OCI-LY7 (cell line): ENCODE results near the gene TNS3. TPM values are rescaled to one million over a fixed set of nuclear protein-coding genes. Genes with fewer than 3 reads are reported as not detected.

ENCODE experiments used
- BruUV-seq: library from RNA; stranded (reverse); fragments of 400-500 nt; replicated peaks from 2 replicates; lab custom pipeline; 2021; lab: Mats Ljungman, UMichigan
- CTCF ChIA-PET: fragments of 300-600 bp; sonication (Branson Sonifier 250); formaldehyde crosslinking; loops from one replicate; lab custom pipeline; 2022; ENCODE audit warnings: antibody characterized with exemption; ENCODE audit not compliant: unreplicated experiment; lab: Charles Lee
- POLR2A ChIA-PET: fragments of 300-600 bp; sonication (Branson Sonifier 250); formaldehyde crosslinking; loops from one replicate; lab custom pipeline; 2022; ENCODE audit warnings: antibody characterized with exemption; lab: Charles Lee
- DNase-seq: peaks from one replicate; pipeline ENCODE4 v3.0.0-alpha.2; 2015; ENCODE audit warnings: low spot score
- H2AFZ ChIP-seq: fragments of 200-600 bp; sonication (generic), shearing (Covaris generic); 2 replicates; pipeline ENCODE4 v1.6.1; 2014; ENCODE audit warnings: mild to moderate bottlenecking, antibody characterized with exemption, low read length, moderate library complexity
- H3K27ac ChIP-seq: fragments of 200-600 bp; sonication (generic); 2 replicates; pipeline ENCODE4 v1.5.1; 2014; ENCODE audit warnings: mixed run types, low read depth, mild to moderate bottlenecking, moderate library complexity, low read length, inconsistent platforms; ENCODE audit not compliant: poor library complexity, severe bottlenecking
- H3K36me3 ChIP-seq: fragments of 200-600 bp; sonication (generic); 2 replicates; pipeline ENCODE4 v1.6.1; 2014; ENCODE audit warnings: mild to moderate bottlenecking, antibody characterized with exemption, low read length, moderate library complexity, mixed read lengths; ENCODE audit not compliant: insufficient read depth
- H3K4me1 ChIP-seq: fragments of 200-600 bp; sonication (generic); 2 replicates; pipeline ENCODE4 v1.5.1; 2014; ENCODE audit warnings: mild to moderate bottlenecking, low read length; ENCODE audit not compliant: insufficient read depth, poor library complexity, severe bottlenecking
- H3K4me2 ChIP-seq: fragments of 200-600 bp; sonication (generic); 2 replicates; pipeline ENCODE4 v1.6.1; 2014; ENCODE audit warnings: mild to moderate bottlenecking, low read length
- H3K4me3 ChIP-seq: fragments of 200-600 bp; sonication (generic); 2 replicates; pipeline ENCODE4 v1.5.1; 2014; ENCODE audit warnings: mild to moderate bottlenecking, low read depth, low read length; ENCODE audit not compliant: poor library complexity, severe bottlenecking
- H3K79me2 ChIP-seq: fragments of 200-600 bp; sonication (generic); 2 replicates; pipeline ENCODE4 v1.6.1; 2016; ENCODE audit warnings: low read depth, mild to moderate bottlenecking, low read length, moderate library complexity, mixed read lengths; ENCODE audit not compliant: insufficient read depth
- H3K9me2 ChIP-seq: fragments of 200-600 bp; sonication (generic); 2 replicates; pipeline ENCODE4 v1.6.1; 2016; ENCODE audit warnings: mild to moderate bottlenecking, low read length, mixed read lengths; ENCODE audit not compliant: insufficient read depth
- H3K9me3 ChIP-seq: fragments of 200-600 bp; sonication (generic); 2 replicates; pipeline ENCODE4 v1.6.1; 2014; ENCODE audit warnings: mild to moderate bottlenecking, mixed run types, low read length, mixed read lengths
- H4K20me1 ChIP-seq: fragments of 200-600 bp; sonication (generic); 2 replicates; pipeline ENCODE4 v1.6.1; 2014; ENCODE audit warnings: mild to moderate bottlenecking, antibody characterized with exemption, low read length, moderate library complexity, mixed read lengths; ENCODE audit not compliant: insufficient read depth
- CTCF ChIP-seq: fragments of 200-600 bp; sonication (generic); conservative IDR thresholded peaks from 2 replicates; pipeline ENCODE4 v1.5.1; 2014; ENCODE audit warnings: mild to moderate bottlenecking, antibody characterized with exemption, low read length, moderate library complexity, mixed read lengths
- EZH2phosphoT487 ChIP-seq: fragments of 200-600 bp; sonication (generic); IDR thresholded peaks from 2 replicates; pipeline ENCODE4 v1.6.1; 2018; ENCODE audit warnings: low read depth, borderline replicate concordance, mild to moderate bottlenecking, mixed run types, antibody characterized with exemption, low read length, moderate library complexity, mixed read lengths
- intact Hi-C: fragments of 100-400 bp; cut with micrococcal nuclease; formaldehyde crosslinking; loops from one replicate; pipeline ENCODE4 v1.10.0; 2022; ENCODE audit not compliant: unreplicated experiment
- total RNA-seq, 2 experiments: library from RNA; depleted of rRNA in 1 of 2; stranded (reverse); fragments of >200 nt in 1 of 2; shearing (Covaris generic) in 1 of 2; gene quantifications; 2 replicates each; pipeline ENCODE4 v1.2.3, GENCODE V29; 2014 to 2022

Gene TNS3
- total RNA-seq, 2 experiments from 2014 or later, result 9.5 to 42.1 TPM

- intact Hi-C loops, result no loop called here
- 0 out of 2 replicates have a peak, but pooled peaks cover 3% of the 10 kb centered on the region for H3K36me3 ChIP-seq
- no peak for DNase-seq
- ChIA-PET POLR2A (interaction anchor here (1.1 to 1.8 kb wide), 4 partner anchors 10 to 288 kb away, joined by 3 to 7 read pairs (median 4); no protein-coding TSS in a partner anchor), CTCF (no interaction called here)
- H4K20me1 ChIP-seq, result no peaks in the 10 kb centered on the region
- H3K4me3 ChIP-seq, result no peak overlapping the region
- H3K79me2 ChIP-seq, result no peaks in the 10 kb centered on the region
- no peak overlapping the region for H3K27ac ChIP-seq
- H3K9me2 ChIP-seq, result no peaks in the 10 kb centered on the region
- no peaks in the 10 kb centered on the region for H3K4me1 ChIP-seq
- H3K9me3 ChIP-seq, result no peaks in the 10 kb centered on the region
- no TSS peak for BruUV-seq
- no peak for TF ChIP-seq CTCF
- H3K4me2 ChIP-seq, result no peak overlapping the region
- H2AFZ ChIP-seq, result no peak overlapping the region
Measured at GRCh38 chr7:47510786-47511185, 71.1 kb downstream of the TNS3 start.

DNA sequence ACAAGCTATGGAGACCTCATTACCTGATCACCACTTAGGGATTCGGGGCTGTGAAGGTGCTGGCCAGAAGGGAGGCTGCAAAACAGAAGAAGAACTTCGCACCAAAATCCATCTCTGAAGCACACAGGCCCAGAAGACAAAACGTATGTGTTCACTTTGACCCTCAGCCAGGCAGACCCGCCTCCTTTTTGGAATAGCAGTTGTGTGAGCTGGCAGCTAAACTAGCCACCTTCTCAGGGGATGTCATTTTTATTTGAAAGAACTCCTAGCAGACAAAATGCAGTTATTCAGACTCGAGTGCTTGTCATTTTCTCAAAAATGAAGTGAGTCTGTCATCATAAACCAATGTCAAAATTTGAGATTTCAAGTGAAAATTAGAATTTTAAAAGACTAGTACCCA, 71.7 kb downstream of the TNS3 start:
- Histone ChIP-seq H3K4me3 (no peak overlapping the region), H3K79me2 (no peaks in the 10 kb centered on the region), H3K4me2 (no peak overlapping the region), H3K9me3 (no peaks in the 10 kb centered on the region), H4K20me1 (no peaks in the 10 kb centered on the region), H3K27ac (no peak overlapping the region), H3K36me3 (no peaks in the 10 kb centered on the region), H3K9me2 (no peaks in the 10 kb centered on the region), H3K4me1 (no peaks in the 10 kb centered on the region), H2AFZ (no peak overlapping the region)
- no peak for DNase-seq
- TF ChIP-seq CTCF (no peak), EZH2phosphoT487 (no peak)
- intact Hi-C loops, result no loop called here
- BruUV-seq, result no TSS peak
- POLR2A ChIA-PET, result interaction anchor here (1.1 to 1.5 kb wide), 2 partner anchors 9 to 288 kb away, joined by 3 to 4 read pairs; no protein-coding TSS in a partner anchor
- CTCF ChIA-PET, result no interaction called here

- Histone ChIP-seq H3K36me3 (no peaks in the 10 kb centered on the region), H3K79me2 (no peaks in the 10 kb centered on the region), H3K9me2 (no peaks in the 10 kb centered on the region), H3K27ac (no peak overlapping the region), H3K4me2 (no peak overlapping the region), H3K4me3 (no peak overlapping the region), H3K4me1 (no peaks in the 10 kb centered on the region), H3K9me3 (no peaks in the 10 kb centered on the region), H2AFZ (no peak overlapping the region), H4K20me1 (no peaks in the 10 kb centered on the region)
- TF ChIP-seq EZH2phosphoT487, result no peak
- CTCF ChIA-PET, result no interaction called here
- POLR2A ChIA-PET, result no interaction called here
- intact Hi-C loops, result no loop called here
- no peak for DNase-seq
- BruUV-seq, result no TSS peak
Measured at GRCh38 chr7:47509571-47509970, 72.3 kb downstream of the TNS3 start.
